ENCODE data around the gene C5AR1.
A peak's percentile ranks its signal among the peaks of the same experiment; 100 is the strongest.
"Not testable (repeated sequence)": the region's sequence is repeated elsewhere in the genome, so short reads cannot be mapped to it uniquely, and the experiment has no call there.

C5AR1 gene

GRCh38 chr19:47309608-47310007, at the start of gene C5AR1:
C5AR1 (plus strand) TSS chr19:47309861; CDS start chr19:47309896, 35 bp downstream.
- FAIRE-seq = no peak

GRCh38 chr19:47260476-47260875, 49.2 kb upstream of the C5AR1 start:
- FAIRE-seq (no peak), DNase-seq (ENCODE audit: insufficient read length, low spot score) (no peak)

More at GRCh38 chr19:47309608-47310007, at the start of gene C5AR1:
- no peak for DNase-seq (ENCODE audit: insufficient read length, low spot score)

- DNase-seq (ENCODE audit: insufficient read length, low spot score) (peak; percentile 81), FAIRE-seq (peak; percentile 99)
Measured at GRCh38 chr19:47261946-47262793, 47.5 kb upstream of the C5AR1 start.

GRCh38 chr19:47264629-47265028, 45.0 kb upstream of the C5AR1 start:
- DNase-seq (ENCODE audit: insufficient read length, low spot score) = no peak
- FAIRE-seq = no peak

GRCh38 chr19:47266401-47266941, 43.2 kb upstream of the C5AR1 start:
- DNase-seq (ENCODE audit: insufficient read length, low spot score) (no peak), FAIRE-seq (no peak)

GRCh38 chr19:47267350-47267759, 42.3 kb upstream of the C5AR1 start:
- DNase-seq (ENCODE audit: insufficient read length, low spot score) = no peak
- FAIRE-seq = no peak

GRCh38 chr19:47268028-47268427, 41.6 kb upstream of the C5AR1 start:
- DNase-seq (ENCODE audit: insufficient read length, low spot score) (no peak), FAIRE-seq (no peak)

- no peak for FAIRE-seq
Measured at GRCh38 chr19:47269596-47269995, 40.1 kb upstream of the C5AR1 start.

GRCh38 chr19:47270408-47270807, 39.3 kb upstream of the C5AR1 start:
- FAIRE-seq = no peak

More at GRCh38 chr19:47269596-47269995, 40.1 kb upstream of the C5AR1 start:
- no peak for DNase-seq (ENCODE audit: insufficient read length, low spot score)

GRCh38 chr19:47271949-47272348, 37.7 kb upstream of the C5AR1 start:
- FAIRE-seq (no peak), DNase-seq (ENCODE audit: insufficient read length, low spot score) (no peak)

More at GRCh38 chr19:47270408-47270807, 39.3 kb upstream of the C5AR1 start:
- no peak for DNase-seq (ENCODE audit: insufficient read length, low spot score)

GRCh38 chr19:47272448-47273312, 37.0 kb upstream of the C5AR1 start:
- FAIRE-seq (no peak), DNase-seq (ENCODE audit: insufficient read length, low spot score) (peak; percentile 56)

GRCh38 chr19:47273313-47274070, 36.2 kb upstream of the C5AR1 start:
- DNase-seq (ENCODE audit: insufficient read length, low spot score) (peak; percentile 99), FAIRE-seq (no peak)

- FAIRE-seq (peak; percentile 98), DNase-seq (ENCODE audit: insufficient read length, low spot score) (peak; percentile 97)
Measured at GRCh38 chr19:47274071-47274890, 35.4 kb upstream of the C5AR1 start, which contains the start of gene INAFM1. INAFM1 (plus strand) TSS chr19:47274885; CDS start chr19:47274920, 35 bp downstream.

- FAIRE-seq (no peak), DNase-seq (ENCODE audit: insufficient read length, low spot score) (no peak)
Measured at GRCh38 chr19:47274891-47275761, 34.5 kb upstream of the C5AR1 start.

GRCh38 chr19:47275791-47276461, 33.7 kb upstream of the C5AR1 start:
- FAIRE-seq (no peak), DNase-seq (ENCODE audit: insufficient read length, low spot score) (no peak)

GRCh38 chr19:47276513-47276912, 33.1 kb upstream of the C5AR1 start:
- not testable (repeated sequence) for DNase-seq (ENCODE audit: insufficient read length, low spot score); FAIRE-seq

GRCh38 chr19:47280183-47280797, 29.4 kb upstream of the C5AR1 start:
- no peak for DNase-seq (ENCODE audit: insufficient read length, low spot score)
- FAIRE-seq = no peak

Measured in GM19239 (cell line).